ENCODE measurements around the gene GADD45GIP1.

Gene GADD45GIP1

DNA sequence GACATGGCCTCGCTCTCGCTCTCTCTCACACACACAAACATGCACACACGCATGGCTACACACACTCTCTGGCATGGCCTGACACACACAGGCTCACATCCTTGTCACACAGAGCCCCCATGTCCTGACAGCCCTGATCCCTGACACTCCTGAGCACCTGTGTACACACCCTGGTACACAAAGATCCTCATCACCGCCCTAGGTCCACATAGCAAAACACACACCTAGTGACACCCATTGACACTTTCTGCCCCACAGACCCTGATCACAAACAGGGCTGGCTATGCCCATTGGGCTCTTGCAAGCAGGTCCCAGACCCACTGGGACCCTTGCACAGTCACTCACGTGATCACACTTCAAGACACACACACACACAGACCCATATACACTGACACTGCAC, 34.3 kb upstream of the GADD45GIP1 start:
- Histone ChIP-seq H3K27ac (no peak overlapping the region), H3K4me1 (peaks cover 55% of the 10 kb centered on the region), H3K36me3 (no peaks in the 10 kb centered on the region), H4K20me1 (no peaks in the 10 kb centered on the region), H3K4me3 (no peak overlapping the region), H3K9me3 (peaks cover 3% of the 10 kb centered on the region; the same call in 1 of the 2 replicates), H3K27me3 (peaks cover 5% of the 10 kb centered on the region; the same call in 1 of the 2 replicates), H3K4me2 (peak overlapping the region; percentile 30), H3K9ac (no peak overlapping the region)
- no peak for TF ChIP-seq Cebpa-rat (IDR thresholded peaks at IDR 0.05)

DNA sequence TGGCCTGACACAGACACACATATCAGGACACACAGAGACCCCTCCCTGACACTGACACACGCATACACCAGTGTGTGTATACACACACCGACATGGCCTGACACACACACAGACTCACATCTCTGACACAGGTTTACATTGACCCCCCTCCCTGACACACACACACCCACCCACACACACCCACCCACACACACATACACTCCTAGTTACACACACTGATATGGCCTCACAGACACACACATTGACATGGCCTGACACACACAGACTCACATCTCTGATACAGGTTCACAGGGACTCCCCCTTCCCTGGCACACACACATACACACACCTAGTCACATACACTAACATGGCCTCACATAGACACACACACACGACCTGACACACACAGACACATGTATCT, 33.8 kb upstream of the GADD45GIP1 start:
- Histone ChIP-seq H3K9ac (no peak overlapping the region), H3K4me1 (peaks cover 59% of the 10 kb centered on the region), H3K36me3 (no peaks in the 10 kb centered on the region), H3K27ac (no peak overlapping the region), H3K4me3 (no peak overlapping the region), H3K9me3 (peaks cover 3% of the 10 kb centered on the region; the same call in 1 of the 2 replicates), H4K20me1 (no peaks in the 10 kb centered on the region), H3K27me3 (peaks cover 2% of the 10 kb centered on the region; the same call in 1 of the 2 replicates), H3K4me2 (peak overlapping the region; percentile 30)
- TF ChIP-seq Cebpa-rat (IDR thresholded peaks at IDR 0.05) = no peak

DNA sequence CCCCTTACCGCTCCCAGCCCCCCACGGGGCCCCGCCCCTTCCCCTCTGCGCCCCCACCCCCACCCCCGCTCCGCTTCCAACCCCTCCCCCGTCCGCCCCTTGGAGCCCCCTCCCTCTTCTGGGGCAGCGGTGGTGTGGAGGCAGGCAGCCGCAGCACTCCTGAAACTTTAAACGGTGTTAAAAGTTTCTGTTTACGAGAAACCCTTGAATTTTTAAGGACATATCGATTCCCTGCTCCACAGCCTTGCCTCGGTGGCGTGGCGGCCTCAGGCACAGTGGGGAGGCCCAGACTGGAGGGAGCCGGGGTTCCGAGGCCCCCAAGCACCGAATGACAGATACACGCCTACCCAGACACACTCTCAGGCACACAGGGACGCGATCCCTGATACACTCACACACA, 33.4 kb upstream of the GADD45GIP1 start:
- H3K36me3 ChIP-seq = no peaks in the 10 kb centered on the region
- peaks cover 3% of the 10 kb centered on the region; the same call in 1 of the 2 replicates for H3K9me3 ChIP-seq
- H3K4me2 ChIP-seq = no peak overlapping the region
- no peaks in the 10 kb centered on the region for H3K27me3 ChIP-seq
- H3K27ac ChIP-seq = no peak overlapping the region
- H3K4me1 ChIP-seq = peaks cover 64% of the 10 kb centered on the region
- H3K4me3 ChIP-seq = no peak overlapping the region
- no peak overlapping the region for H3K9ac ChIP-seq
- no peak for TF ChIP-seq Cebpa-rat (IDR thresholded peaks at IDR 0.05)
- H4K20me1 ChIP-seq = no peaks in the 10 kb centered on the region

DNA sequence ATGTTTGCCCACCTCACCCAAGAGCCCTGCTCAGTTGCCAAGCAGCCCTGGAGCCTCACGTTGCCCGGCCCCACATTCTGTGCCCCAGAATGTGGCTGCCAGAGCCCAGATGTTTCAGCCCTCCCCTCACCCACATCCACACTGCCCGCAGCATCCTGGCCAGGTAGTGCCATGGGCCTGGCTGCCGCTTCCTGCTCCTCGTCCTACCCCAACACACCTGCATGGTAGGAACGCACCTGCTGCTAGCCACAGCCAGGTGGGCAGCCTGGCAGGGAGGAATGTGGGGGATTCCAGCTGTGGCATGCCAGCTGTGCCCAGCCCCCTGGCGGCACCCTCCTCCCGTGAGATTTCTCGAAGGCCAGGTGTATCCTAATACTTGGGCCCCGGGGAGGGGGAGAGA, 30.8 kb upstream of the GADD45GIP1 start:
- TF ChIP-seq Cebpa-rat (IDR thresholded peaks at IDR 0.05) = no peak
- H3K4me3 ChIP-seq = no peak overlapping the region

DNA sequence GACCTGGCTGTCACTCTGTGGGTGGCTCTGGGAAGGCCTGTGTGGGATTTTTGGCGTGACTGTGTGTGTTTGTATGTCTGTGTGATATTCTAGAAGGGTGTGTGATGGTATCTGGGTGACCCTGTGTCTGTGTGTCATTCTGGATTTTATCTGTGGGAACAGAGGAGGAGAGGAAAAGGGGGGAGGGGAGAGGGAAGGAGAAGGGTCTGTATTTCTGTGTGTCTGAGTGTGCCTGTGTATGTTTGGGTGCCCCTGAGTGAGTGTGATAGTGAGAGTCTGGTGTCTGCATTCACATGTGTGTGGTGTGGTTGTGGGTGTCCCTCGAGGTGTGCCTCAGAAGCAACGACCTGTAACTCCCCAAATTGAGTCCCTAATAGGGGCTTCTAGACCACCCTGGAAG, 30.2 kb upstream of the GADD45GIP1 start:
- Histone ChIP-seq H3K4me3 (no peak overlapping the region), H3K4me1 (peaks cover 74% of the 10 kb centered on the region), H3K9ac (no peak overlapping the region; the same call in 1 of the 2 replicates), H3K36me3 (no peaks in the 10 kb centered on the region), H3K27ac (peak overlapping the region; percentile 48), H3K9me3 (peaks cover 3% of the 10 kb centered on the region; the same call in 1 of the 2 replicates), H4K20me1 (no peaks in the 10 kb centered on the region), H3K4me2 (peak overlapping the region; percentile 90), H3K27me3 (no peaks in the 10 kb centered on the region)
- no peak for TF ChIP-seq Cebpa-rat (IDR thresholded peaks at IDR 0.05)

More for the DNA sequence above, 30.8 kb upstream of the GADD45GIP1 start:
- Histone ChIP-seq H3K4me1 (peaks cover 72% of the 10 kb centered on the region), H4K20me1 (no peaks in the 10 kb centered on the region), H3K4me2 (peak overlapping the region; percentile 90), H3K27ac (peak overlapping the region; percentile 48), H3K9ac (no peak overlapping the region), H3K36me3 (no peaks in the 10 kb centered on the region), H3K27me3 (no peaks in the 10 kb centered on the region), H3K9me3 (peaks cover 3% of the 10 kb centered on the region; the same call in 1 of the 2 replicates)

DNA sequence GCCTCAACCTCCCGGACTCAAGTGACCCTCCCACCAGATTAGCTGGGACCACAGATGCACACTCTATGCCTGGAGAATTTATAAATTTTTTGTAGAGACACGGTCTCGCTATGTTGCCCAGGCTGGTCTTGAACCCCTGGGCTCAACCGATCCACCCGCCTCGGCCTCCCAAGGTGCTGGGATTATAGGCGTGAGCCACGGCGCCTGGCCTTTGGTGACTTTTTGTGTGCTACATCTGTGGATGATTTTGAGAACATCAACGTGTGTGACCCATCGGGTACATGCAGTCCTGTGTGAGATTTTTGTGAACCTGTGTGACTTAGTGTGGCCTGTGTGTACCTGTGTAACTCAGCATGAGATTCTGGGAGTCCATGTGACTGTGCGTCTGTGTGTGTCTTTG, 29.7 kb upstream of the GADD45GIP1 start:
- no peak for TF ChIP-seq Cebpa-rat (IDR thresholded peaks at IDR 0.05)
- no peaks in the 10 kb centered on the region for H3K27me3 ChIP-seq
- H3K9ac ChIP-seq = no peak overlapping the region
- H3K4me3 ChIP-seq = no peak overlapping the region
- no peaks in the 10 kb centered on the region for H4K20me1 ChIP-seq
- no peaks in the 10 kb centered on the region for H3K36me3 ChIP-seq
- peak overlapping the region; percentile 90 for H3K4me2 ChIP-seq
- H3K9me3 ChIP-seq = peaks cover 3% of the 10 kb centered on the region; the same call in 1 of the 2 replicates
- H3K27ac ChIP-seq = peak overlapping the region; percentile 48; the same call in 1 of the 2 replicates
- peaks cover 73% of the 10 kb centered on the region for H3K4me1 ChIP-seq

DNA sequence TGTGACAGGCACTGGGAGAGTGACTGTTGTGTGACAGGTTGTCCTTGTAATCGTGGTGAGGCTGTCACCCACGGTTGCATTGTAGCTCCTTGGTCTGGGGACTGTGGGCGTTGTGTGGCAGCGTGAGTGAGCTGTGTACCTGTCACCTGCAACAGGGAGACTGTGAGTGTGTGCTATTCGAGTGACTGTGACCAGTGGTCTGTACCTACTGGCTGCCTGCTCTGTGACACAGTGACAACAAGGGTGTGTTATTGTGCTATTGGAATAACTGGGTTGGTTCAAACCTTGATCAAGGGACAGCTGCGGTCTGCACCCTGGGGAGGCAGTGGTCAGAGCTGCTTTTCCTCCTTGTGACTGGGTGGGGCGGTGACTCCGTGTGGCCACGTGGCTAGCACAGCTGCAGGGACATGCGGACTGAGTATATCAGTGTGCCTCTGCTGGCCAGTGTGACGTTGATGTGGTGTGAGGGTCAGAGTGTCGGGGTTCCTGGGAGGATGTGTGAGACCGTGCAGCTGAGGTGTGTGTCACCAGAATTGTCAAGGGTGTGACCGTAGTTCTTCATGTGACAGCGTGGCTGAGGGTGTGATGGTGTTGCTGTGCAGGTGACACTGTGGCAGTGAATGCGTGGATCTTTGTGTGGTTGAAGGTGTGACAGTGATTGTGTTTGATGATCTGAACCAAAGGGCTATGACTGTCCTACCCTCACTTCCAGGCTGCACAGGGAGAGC, 28.2 kb upstream of the GADD45GIP1 start:
- Histone ChIP-seq H3K4me1 (peaks cover 69% of the 10 kb centered on the region), H3K27me3 (no peaks in the 10 kb centered on the region), H3K4me3 (peak overlapping the region; percentile 41), H3K9me3 (peaks cover 3% of the 10 kb centered on the region; the same call in 1 of the 2 replicates), H4K20me1 (no peaks in the 10 kb centered on the region), H3K27ac (peak overlapping the region; percentile 63), H3K4me2 (peak overlapping the region; percentile 90), H3K9ac (peak overlapping the region; percentile 59; the same call in 1 of the 2 replicates), H3K36me3 (no peaks in the 10 kb centered on the region)
- TF ChIP-seq Cebpa-rat (IDR thresholded peaks at IDR 0.05) = no peak

DNA sequence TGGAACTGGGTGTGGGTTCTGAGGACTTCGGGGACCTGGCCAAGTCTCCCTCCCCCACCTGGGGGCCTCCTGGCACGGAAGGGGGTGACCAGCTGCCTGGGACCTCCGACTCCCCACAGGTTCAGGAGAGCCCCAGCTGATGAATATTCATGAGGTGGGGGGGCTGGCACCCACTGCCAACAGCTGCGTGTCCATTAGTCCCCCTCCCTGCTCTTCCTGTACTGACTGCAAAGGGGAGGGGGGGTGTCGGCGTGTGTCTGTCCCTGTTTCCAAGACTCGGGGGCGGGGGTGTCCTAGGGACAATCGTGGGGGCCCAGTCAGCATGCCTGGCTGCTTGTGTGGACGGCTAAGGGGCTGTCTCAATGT, 27.6 kb upstream of the GADD45GIP1 start:
- no peaks in the 10 kb centered on the region for H4K20me1 ChIP-seq
- peak overlapping the region; percentile 90 for H3K4me2 ChIP-seq
- peaks cover 71% of the 10 kb centered on the region for H3K4me1 ChIP-seq
- peak overlapping the region; percentile 63; the same call in 1 of the 2 replicates for H3K27ac ChIP-seq
- H3K4me3 ChIP-seq = peak overlapping the region; percentile 41
- peak overlapping the region; percentile 59; the same call in 1 of the 2 replicates for H3K9ac ChIP-seq
- no peaks in the 10 kb centered on the region for H3K27me3 ChIP-seq
- no peak for TF ChIP-seq Cebpa-rat (IDR thresholded peaks at IDR 0.05)
- no peaks in the 10 kb centered on the region for H3K36me3 ChIP-seq
- peaks cover 3% of the 10 kb centered on the region; the same call in 1 of the 2 replicates for H3K9me3 ChIP-seq

DNA sequence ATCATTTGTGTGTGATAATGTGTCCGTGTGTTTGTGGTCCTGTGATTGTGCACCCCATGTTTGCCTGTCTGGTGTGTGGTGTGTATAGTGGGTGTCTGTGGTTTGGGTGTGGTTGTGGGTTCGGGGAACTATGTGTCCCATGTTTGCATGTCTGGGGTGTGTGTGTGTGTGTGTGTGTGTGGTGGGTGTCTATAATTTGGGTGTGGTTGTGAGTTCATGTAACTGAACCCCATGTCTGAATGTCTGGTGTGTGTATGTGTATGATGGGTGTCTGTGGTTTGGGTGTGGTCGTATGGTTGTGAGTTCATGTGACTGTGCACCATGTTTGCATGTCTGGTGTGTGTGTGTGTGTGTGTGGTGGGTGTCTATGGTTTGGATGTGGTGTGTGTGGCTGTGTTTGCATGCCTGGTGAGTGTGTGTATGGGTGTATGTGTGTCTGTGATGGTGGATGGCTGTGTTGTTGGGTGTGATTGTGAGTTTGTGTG, 27.2 kb upstream of the GADD45GIP1 start:
- Histone ChIP-seq H4K20me1 (no peaks in the 10 kb centered on the region), H3K4me1 (peaks cover 70% of the 10 kb centered on the region), H3K4me2 (peak overlapping the region; percentile 90), H3K27ac (peak overlapping the region; percentile 63; the same call in 1 of the 2 replicates), H3K9me3 (peaks cover under 1% of the 10 kb centered on the region; the same call in 1 of the 2 replicates), H3K4me3 (peak overlapping the region; percentile 41), H3K9ac (peak overlapping the region; percentile 59; the same call in 1 of the 2 replicates), H3K36me3 (no peaks in the 10 kb centered on the region), H3K27me3 (no peaks in the 10 kb centered on the region)
- no peak for TF ChIP-seq Cebpa-rat (IDR thresholded peaks at IDR 0.05)
